ENCODE results near the gene BMPER. TPM values are rescaled to one million over a fixed set of nuclear protein-coding genes. Genes with fewer than 3 reads are reported as not detected.
A peak's percentile ranks its signal among the peaks of the same experiment; 100 is the strongest.

The BMPER gene
- total RNA-seq, 4 donors from 2014 or later = 0.65 to 6.5 (median 3.5) TPM

DNA sequence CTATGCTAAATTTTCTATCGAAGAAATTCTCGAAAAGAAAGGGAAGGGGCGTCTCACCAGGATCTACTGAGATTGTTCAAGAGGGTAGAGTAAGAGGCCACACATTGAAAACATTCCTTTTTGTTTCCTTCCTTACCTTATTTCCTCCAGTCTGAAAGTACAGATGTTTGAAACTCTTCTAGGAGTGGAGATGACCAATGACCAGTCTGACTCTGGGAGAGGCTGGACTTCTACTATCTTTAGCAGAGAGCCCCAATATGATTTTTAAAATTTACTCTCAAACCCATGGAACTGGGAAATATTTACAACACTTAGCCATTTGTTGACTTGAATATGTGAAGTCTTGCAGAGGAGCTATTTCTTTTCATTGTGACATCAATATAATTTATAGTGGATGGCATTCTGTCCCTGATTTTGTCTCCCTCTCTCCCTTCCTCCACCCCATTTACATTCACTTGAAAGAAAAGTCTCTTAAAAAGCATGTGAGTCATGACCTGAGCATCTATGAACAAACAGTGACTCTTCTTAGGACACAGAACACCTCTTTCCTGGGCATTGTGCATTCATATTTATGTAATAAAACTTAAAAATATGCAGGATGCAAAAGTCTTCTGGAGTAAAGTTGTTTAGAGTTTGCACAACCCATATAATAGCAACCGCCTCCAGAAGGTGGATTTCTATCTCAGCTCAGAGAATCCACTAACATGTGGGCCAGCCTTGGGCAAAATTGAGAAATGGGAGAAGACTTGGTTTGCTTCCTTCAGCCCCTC is 31.2 kb upstream of the BMPER start:
- DNase-seq (ENCODE audit: extremely low spot score) = peak; percentile 7
- intact Hi-C loops (cut with DNase I) = no loop called here
- no peaks in the 10 kb centered on the region for H3K9me3 ChIP-seq
- WGBS = 69% methylated on average over 4 of the region's 4 CpGs
- no peak overlapping the region for H3K4me3 ChIP-seq
- TF ChIP-seq EP300 (IDR thresholded peaks at IDR 0.05) = no peak
- no peak for TF ChIP-seq POLR2A (IDR thresholded peaks at IDR 0.05; ENCODE audit: low read depth)
- TF ChIP-seq POLR2AphosphoS5 (IDR thresholded peaks at IDR 0.05) = no peak
- TF ChIP-seq, protein P1, sequence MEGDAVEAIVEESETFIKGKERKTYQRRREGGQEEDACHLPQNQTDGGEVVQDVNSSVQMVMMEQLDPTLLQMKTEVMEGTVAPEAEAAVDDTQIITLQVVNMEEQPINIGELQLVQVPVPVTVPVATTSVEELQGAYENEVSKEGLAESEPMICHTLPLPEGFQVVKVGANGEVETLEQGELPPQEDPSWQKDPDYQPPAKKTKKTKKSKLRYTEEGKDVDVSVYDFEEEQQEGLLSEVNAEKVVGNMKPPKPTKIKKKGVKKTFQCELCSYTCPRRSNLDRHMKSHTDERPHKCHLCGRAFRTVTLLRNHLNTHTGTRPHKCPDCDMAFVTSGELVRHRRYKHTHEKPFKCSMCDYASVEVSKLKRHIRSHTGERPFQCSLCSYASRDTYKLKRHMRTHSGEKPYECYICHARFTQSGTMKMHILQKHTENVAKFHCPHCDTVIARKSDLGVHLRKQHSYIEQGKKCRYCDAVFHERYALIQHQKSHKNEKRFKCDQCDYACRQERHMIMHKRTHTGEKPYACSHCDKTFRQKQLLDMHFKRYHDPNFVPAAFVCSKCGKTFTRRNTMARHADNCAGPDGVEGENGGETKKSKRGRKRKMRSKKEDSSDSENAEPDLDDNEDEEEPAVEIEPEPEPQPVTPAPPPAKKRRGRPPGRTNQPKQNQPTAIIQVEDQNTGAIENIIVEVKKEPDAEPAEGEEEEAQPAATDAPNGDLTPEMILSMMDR (IDR thresholded peaks at IDR 0.05) = no peak
- peaks cover 0 to 5% (median 0%) of the 10 kb centered on the region in 4 donors for H3K4me1 ChIP-seq
- no peak overlapping the region for H3K27ac ChIP-seq (replicated peaks in 1 of 4)
- H3K36me3 ChIP-seq = no peaks in the 10 kb centered on the region
- H3K27me3 ChIP-seq = no peaks in the 10 kb centered on the region

DNA sequence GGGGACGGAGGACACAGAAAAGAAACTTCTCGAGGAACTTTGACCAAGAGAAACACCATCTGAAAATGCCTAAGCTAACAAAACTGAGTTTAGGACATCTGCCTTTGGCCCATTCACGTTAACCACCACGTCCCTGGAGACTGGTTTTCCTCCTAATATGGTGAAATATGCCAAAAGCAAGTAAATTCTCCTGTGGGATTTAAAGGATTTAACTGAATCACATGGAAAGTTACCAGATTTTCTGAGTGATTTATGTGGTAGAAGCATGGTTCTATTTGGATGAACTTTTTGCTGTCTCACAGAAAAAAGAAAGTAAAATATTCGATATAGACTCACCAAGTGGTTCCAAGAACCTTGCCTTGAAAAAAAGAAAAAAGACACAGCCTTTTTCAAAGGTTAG is 30.4 kb upstream of the BMPER start:
- intact Hi-C loops (cut with DNase I) = no loop called here
- Histone ChIP-seq H3K27me3 (no peaks in the 10 kb centered on the region), H3K4me3 (no peak overlapping the region), H3K36me3 (no peaks in the 10 kb centered on the region), H3K4me1 (peaks cover 0 to 5% (median 0%) of the 10 kb centered on the region in 4 donors), H3K27ac (replicated peaks in 1 of 4) (no peak overlapping the region), H3K9me3 (no peaks in the 10 kb centered on the region)
- DNase-seq (ENCODE audit: extremely low spot score) = peak; percentile 17
- no peak for TF ChIP-seq POLR2A (IDR thresholded peaks at IDR 0.05; ENCODE audit: low read depth)
- TF ChIP-seq, protein P1 (IDR thresholded peaks at IDR 0.05) = no peak
- TF ChIP-seq POLR2AphosphoS5 (IDR thresholded peaks at IDR 0.05) = no peak
- TF ChIP-seq EP300 (IDR thresholded peaks at IDR 0.05) = no peak
- 66% methylated on average over 5 of the region's 5 CpGs for WGBS

DNA sequence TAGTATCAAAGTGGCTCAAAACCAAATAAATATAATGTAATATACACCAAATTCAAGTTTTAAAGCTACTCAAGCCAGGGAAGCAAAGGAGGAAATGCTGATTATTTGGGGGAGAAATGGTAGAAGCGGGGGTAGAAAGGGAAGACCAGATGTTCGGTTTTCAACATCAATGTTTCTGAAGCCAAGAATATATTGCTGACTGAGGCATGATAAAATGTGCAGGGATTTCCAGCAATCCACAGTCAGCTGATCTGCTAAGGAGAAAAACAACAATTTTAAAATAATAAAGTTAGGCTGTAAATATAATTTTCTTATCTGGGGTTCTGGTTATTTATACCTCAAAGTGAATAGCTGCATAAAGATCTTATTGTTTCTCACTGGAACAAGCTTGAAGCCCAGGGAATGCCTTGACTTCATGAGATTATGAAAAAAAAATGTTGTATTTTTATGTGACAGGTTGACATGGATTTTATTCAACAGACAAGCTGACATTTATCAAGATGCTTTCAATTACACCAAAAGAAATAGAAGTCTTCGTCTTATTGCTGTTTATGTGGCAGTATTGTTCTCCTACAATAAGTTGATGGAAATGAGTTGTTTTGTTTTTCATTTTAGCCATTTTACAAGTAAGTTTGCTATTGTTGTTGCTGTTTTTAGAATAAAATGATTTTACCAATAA is 28.6 kb upstream of the BMPER start:
- DNase-seq (ENCODE audit: extremely low spot score) = peak; percentile 10
- Histone ChIP-seq H3K27ac (replicated peaks in 1 of 4) (no peak overlapping the region), H3K36me3 (no peaks in the 10 kb centered on the region), H3K4me1 (peaks cover 0 to 5% (median 0%) of the 10 kb centered on the region in 4 donors), H3K27me3 (no peaks in the 10 kb centered on the region), H3K4me3 (no peak overlapping the region), H3K9me3 (no peaks in the 10 kb centered on the region)
- TF ChIP-seq POLR2AphosphoS5 (IDR thresholded peaks at IDR 0.05) (no peak), POLR2A (IDR thresholded peaks at IDR 0.05; ENCODE audit: low read depth) (no peak), EP300 (IDR thresholded peaks at IDR 0.05) (no peak)
- TF ChIP-seq, protein P1 (IDR thresholded peaks at IDR 0.05) = no peak
- intact Hi-C loops (cut with DNase I) = no loop called here
- WGBS = 58% methylated on average over 3 of the region's 3 CpGs

DNA sequence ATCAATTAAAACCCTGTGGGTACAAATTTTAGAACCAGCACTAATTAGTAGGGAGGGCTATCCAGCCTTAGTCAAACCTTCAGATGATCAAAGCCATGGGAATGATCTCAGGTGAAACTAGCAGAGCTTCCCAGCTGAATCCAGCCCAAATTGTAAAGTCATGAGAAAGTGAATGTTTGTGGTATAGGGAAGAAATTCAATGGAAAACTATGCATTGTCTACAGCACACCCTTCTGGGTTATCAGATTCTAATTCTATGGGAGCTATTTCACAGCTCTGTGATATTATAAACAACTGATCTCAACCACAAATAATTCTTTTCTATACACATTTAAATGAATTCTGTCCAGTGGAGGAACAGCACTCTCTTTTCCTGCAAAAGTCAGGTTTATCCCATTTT is 24.6 kb upstream of the BMPER start:
- no peak overlapping the region for H3K27ac ChIP-seq (replicated peaks in 1 of 4)
- TF ChIP-seq POLR2A (IDR thresholded peaks at IDR 0.05; ENCODE audit: low read depth) (no peak), EP300 (IDR thresholded peaks at IDR 0.05) (no peak), POLR2AphosphoS5 (IDR thresholded peaks at IDR 0.05) (no peak)
- TF ChIP-seq, protein P1 (IDR thresholded peaks at IDR 0.05) = no peak
- H3K36me3 ChIP-seq = no peaks in the 10 kb centered on the region
- no peak for DNase-seq (ENCODE audit: extremely low spot score)
- intact Hi-C loops (cut with DNase I) = no loop called here
- no peaks in the 10 kb centered on the region for H3K4me1 ChIP-seq
- H3K9me3 ChIP-seq = no peaks in the 10 kb centered on the region
- no peak overlapping the region for H3K4me3 ChIP-seq
- no peaks in the 10 kb centered on the region for H3K27me3 ChIP-seq

Data from esophagus muscularis mucosa (tissue), 4 donors.